SH-SY5Y (cell line): ENCODE results near the gene CASP3.

ENCODE experiments used
- GATA2 ChIP-seq: IDR thresholded peaks from 2 replicates; pipeline ENCODE4 v1.6.1; 2011; ENCODE audit warnings: mild to moderate bottlenecking, low read depth, low read length
- GATA3 ChIP-seq: IDR thresholded peaks from 2 replicates; pipeline ENCODE4 v1.6.1; 2011; ENCODE audit warnings: low read depth, mild to moderate bottlenecking, low read length, moderate library complexity

DNA sequence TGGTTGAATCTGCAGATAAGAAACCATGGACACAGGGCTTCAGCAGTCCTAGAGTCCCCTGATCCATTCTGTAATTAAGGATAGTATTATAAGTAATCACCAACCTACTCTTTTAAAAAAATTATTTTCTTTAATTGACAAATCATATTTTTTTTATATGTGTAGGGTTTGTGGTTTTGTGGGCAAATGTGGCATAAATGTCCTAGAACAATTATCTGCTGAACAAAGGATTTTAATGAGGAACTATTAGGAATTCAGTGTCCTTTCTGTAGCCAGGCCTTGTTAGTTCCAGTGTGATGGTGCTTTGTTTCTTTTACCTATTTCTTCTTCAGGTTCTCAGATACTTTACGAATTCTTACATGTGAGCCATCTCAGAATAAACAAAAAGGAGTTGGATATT lies 32.7 kb upstream of the CASP3 start:
- TF ChIP-seq GATA3 = no peak
- no peak for TF ChIP-seq GATA2
